H1 (cell line): ENCODE measurements around the gene CDK15. TPM values are rescaled to one million over a fixed set of nuclear protein-coding genes. Genes with fewer than 3 reads are reported as not detected.

ENCODE experiments used
- CTCF ChIA-PET: fragments of 300-600 bp; sonication (Branson Sonifier 250); formaldehyde crosslinking; loops from one replicate; lab custom pipeline; 2021; ENCODE audit not compliant: partially characterized antibody; lab: Charles Lee
- POLR2A ChIA-PET: fragments of 300-600 bp; sonication (Branson Sonifier 250); formaldehyde crosslinking; loops from one replicate; lab custom pipeline; 2021; ENCODE audit warnings: inconsistent platforms; ENCODE audit not compliant: partially characterized antibody; lab: Charles Lee
- DNase-seq, 2 experiments: peaks; one replicate each; pipeline versions ENCODE4 v3.0.0 to v3.0.0-alpha.2; 2010 to 2022; ENCODE audit warnings: low spot score in 2 of 2, low read depth in 1 of 2, mixed read lengths in 1 of 2
- FAIRE-seq: peaks from 2 replicates; lab custom pipeline; 2011; peaks lifted over from hg19 to GRCh38; lab: Jason Lieb, UNC
- H2AFZ ChIP-seq: 2 replicates; pipeline ENCODE4 v1.8.1; 2012; ENCODE audit warnings: low read length, inconsistent platforms
- H2AK5ac ChIP-seq: 2 replicates; pipeline ENCODE4 v1.6.1; 2013; ENCODE audit warnings: low read depth, low read length
- H2BK120ac ChIP-seq: replicated peaks from 2 replicates; pipeline ENCODE3; 2013; ENCODE audit warnings: low read depth, low read length, inconsistent platforms
- H2BK12ac ChIP-seq: 2 replicates; pipeline ENCODE4 v1.6.1; 2013; ENCODE audit warnings: low read depth, low read length
- H2BK15ac ChIP-seq: 2 replicates; pipeline ENCODE4 v1.6.1; 2013; ENCODE audit warnings: low read length
- H2BK20ac ChIP-seq: 2 replicates; pipeline ENCODE4 v1.6.1; 2013; ENCODE audit warnings: low read length
- H2BK5ac ChIP-seq: 2 replicates; pipeline ENCODE4 v1.6.1; 2013; ENCODE audit warnings: low read depth, low read length
- H3K14ac ChIP-seq: 2 replicates; pipeline ENCODE4 v1.6.1; 2013; ENCODE audit warnings: inconsistent platforms; ENCODE audit not compliant: insufficient read length
- H3K18ac ChIP-seq: 2 replicates; pipeline ENCODE4 v1.6.1; 2013; ENCODE audit warnings: low read length; ENCODE audit errors: extremely low read depth
- H3K23ac ChIP-seq: 2 replicates; pipeline ENCODE4 v1.6.1; 2013; ENCODE audit warnings: inconsistent platforms; ENCODE audit not compliant: insufficient read length
- H3K23me2 ChIP-seq: 2 replicates; pipeline ENCODE4 v1.6.1; 2013; ENCODE audit warnings: low read depth, low read length
- H3K27ac ChIP-seq: 2 replicates; pipeline ENCODE4 v1.6.1; 2011; ENCODE audit warnings: low read depth, low read length, inconsistent platforms
- H3K27me3 ChIP-seq, 4 experiments: replicated peaks in 1 of 4; 1 replicate in 1 of 4; 2 replicates in 3 of 4; pipeline versions ENCODE4 v1.6.1 to v1.8.1; 2011 to 2013; ENCODE audit warnings: low read length in 3 of 4, mild to moderate bottlenecking in 3 of 4, inconsistent platforms in 2 of 4, mixed read lengths in 2 of 4, moderate library complexity in 1 of 4; ENCODE audit not compliant: control insufficient read depth in 3 of 4, insufficient read depth in 3 of 4; ENCODE audit errors: extremely low read depth in 1 of 4
- H3K36me3 ChIP-seq, 4 experiments: 2 replicates each; pipeline versions ENCODE4 v1.6.1 to v1.8.1; 2011 to 2013; ENCODE audit warnings: mild to moderate bottlenecking in 4 of 4, low read length in 3 of 4, moderate library complexity in 2 of 4, control low read depth in 1 of 4, inconsistent platforms in 1 of 4; ENCODE audit not compliant: insufficient read depth in 4 of 4, control insufficient read depth in 2 of 4
- H3K4ac ChIP-seq: replicated peaks from 2 replicates; pipeline ENCODE3; 2013; ENCODE audit warnings: low read length, low read depth, mixed read lengths, inconsistent platforms; ENCODE audit not compliant: insufficient read length
- H3K4me1 ChIP-seq, 4 experiments: replicated peaks in 1 of 4; 1 replicate in 1 of 4; 2 replicates in 3 of 4; pipeline versions ENCODE4 v1.6.1 to v1.8.1; 2011 to 2013; ENCODE audit warnings: low read length in 3 of 4, inconsistent platforms in 2 of 4, mixed read lengths in 1 of 4; ENCODE audit not compliant: insufficient read depth in 4 of 4, control insufficient read depth in 3 of 4
- H3K4me2 ChIP-seq, 2 experiments: 2 replicates each; pipeline versions ENCODE4 v1.6.1 to v1.8.1; 2011 to 2013; ENCODE audit warnings: low read depth in 2 of 2, low read length in 2 of 2, control low read depth in 1 of 2, inconsistent platforms in 1 of 2, mild to moderate bottlenecking in 1 of 2; ENCODE audit not compliant: insufficient read depth in 1 of 2
- H3K4me3 ChIP-seq, 4 experiments: fragments of 200-600, 300-600 bp in 1 of 4; sonication (generic), shearing (Covaris generic), sonication (Bioruptor Twin) in 1 of 4; 2 replicates each; pipeline versions ENCODE4 v1.5.1 to v1.8.1; 2011 to 2016; ENCODE audit warnings: low read length in 4 of 4, low read depth in 3 of 4, control low read depth in 2 of 4, inconsistent platforms in 2 of 4, mild to moderate bottlenecking in 2 of 4, mixed read lengths in 1 of 4, moderate library complexity in 1 of 4; ENCODE audit not compliant: insufficient read depth in 2 of 4; ENCODE audit errors: extremely low read depth in 1 of 4
- H3K56ac ChIP-seq: replicated peaks from 2 replicates; pipeline ENCODE3; 2013; ENCODE audit warnings: low read depth, mild to moderate bottlenecking, mixed read lengths, low read length, inconsistent platforms; ENCODE audit not compliant: insufficient read length
- H3K79me1 ChIP-seq: 2 replicates; pipeline ENCODE4 v1.6.1; 2013; ENCODE audit warnings: low read depth, low read length, control low read depth
- H3K79me2 ChIP-seq, 2 experiments: 2 replicates each; pipeline versions ENCODE4 v1.6.1 to v1.8.1; 2012 to 2013; ENCODE audit warnings: low read length in 2 of 2, mild to moderate bottlenecking in 2 of 2, inconsistent platforms in 1 of 2; ENCODE audit not compliant: insufficient read depth in 2 of 2, control insufficient read depth in 1 of 2
- H3K9ac ChIP-seq, 4 experiments: replicated peaks in 1 of 4; 1 replicate in 1 of 4; 2 replicates in 3 of 4; pipeline versions ENCODE4 v1.6.1 to v1.8.1; 2011 to 2013; ENCODE audit warnings: low read depth in 3 of 4, low read length in 3 of 4, control low read depth in 2 of 4, mild to moderate bottlenecking in 2 of 4, moderate library complexity in 2 of 4, inconsistent platforms in 1 of 4; ENCODE audit errors: extremely low read depth in 1 of 4
- H3K9me3 ChIP-seq, 2 experiments: 2 replicates each; pipeline versions ENCODE4 v1.6.1 to v1.8.1; 2012 to 2013; ENCODE audit warnings: mild to moderate bottlenecking in 2 of 2, moderate library complexity in 2 of 2, control low read depth in 1 of 2, inconsistent platforms in 1 of 2, low read depth in 1 of 2, low read length in 1 of 2, mixed read lengths in 1 of 2; ENCODE audit not compliant: insufficient read depth in 2 of 2
- H4K20me1 ChIP-seq, 2 experiments: replicated peaks in 1 of 2; 2 replicates each; pipeline versions ENCODE3 to v1.8.1; 2011 to 2013; ENCODE audit warnings: inconsistent platforms in 2 of 2, low read length in 2 of 2, mild to moderate bottlenecking in 1 of 2; ENCODE audit not compliant: insufficient read depth in 2 of 2, control insufficient read depth in 1 of 2
- H4K5ac ChIP-seq: 2 replicates; pipeline ENCODE4 v1.6.1; 2013; ENCODE audit warnings: low read length, low read depth, mixed read lengths, inconsistent platforms; ENCODE audit not compliant: insufficient read length
- H4K8ac ChIP-seq: 2 replicates; pipeline ENCODE4 v1.8.0; 2013; ENCODE audit warnings: mild to moderate bottlenecking, moderate library complexity, low read length, inconsistent platforms; ENCODE audit not compliant: insufficient read depth; ENCODE audit errors: extremely low read depth
- H4K91ac ChIP-seq: replicated peaks from 2 replicates; pipeline ENCODE3; 2013; ENCODE audit warnings: low read length, mixed read lengths, inconsistent platforms; ENCODE audit not compliant: insufficient read length
- BRCA1 ChIP-seq: IDR thresholded peaks from 2 replicates; pipeline ENCODE4 v1.6.1; 2012; ENCODE audit warnings: low read depth, low read length, improper control_type of control experiment
- CBX8 ChIP-seq: fragments of 300-800, 300-1000 bp; sonication (generic); IDR thresholded peaks from 2 replicates; pipeline ENCODE4 v1.7.1; 2016; ENCODE audit warnings: low read depth, low read length, borderline replicate concordance
- CEBPB ChIP-seq: IDR thresholded peaks from 2 replicates; pipeline ENCODE4 v1.6.1; 2012; ENCODE audit warnings: low read depth, low read length
- EZH2 ChIP-seq: fragments of 200-600 bp; sonication (generic); IDR thresholded peaks from 2 replicates; pipeline ENCODE4 v1.7.1; 2012; ENCODE audit warnings: low read depth, mild to moderate bottlenecking, moderate library complexity, low read length, inconsistent platforms; ENCODE audit not compliant: severe bottlenecking
- KDM1A ChIP-seq: fragments of 200-600, 300-600 bp; sonication (generic); IDR thresholded peaks from 2 replicates; pipeline ENCODE4 v1.7.1; 2016; ENCODE audit warnings: mild to moderate bottlenecking, low read length, borderline replicate concordance
- KDM4A ChIP-seq: IDR thresholded peaks from one replicate; pipeline ENCODE4 v1.7.1; 2012; ENCODE audit warnings: low read depth, mild to moderate bottlenecking, moderate library complexity, low read length, inconsistent platforms; ENCODE audit not compliant: severe bottlenecking
- POU5F1 ChIP-seq: IDR thresholded peaks from 2 replicates; pipeline ENCODE4 v1.6.1; 2011; ENCODE audit warnings: low read depth, mild to moderate bottlenecking, low read length, moderate library complexity
- SP1 ChIP-seq: IDR thresholded peaks from 2 replicates; pipeline ENCODE4 v1.6.1; 2011; ENCODE audit warnings: low read depth, low read length
- SRF ChIP-seq: IDR thresholded peaks from 2 replicates; pipeline ENCODE4 v1.6.1; 2011; ENCODE audit warnings: mild to moderate bottlenecking, low read depth, low read length, moderate library complexity
- ZNF274 ChIP-seq: IDR thresholded peaks from 2 replicates; pipeline ENCODE4 v1.7.0; 2012; ENCODE audit warnings: low read length, borderline replicate concordance; ENCODE audit errors: extremely low read depth
- WGBS, 2 experiments: shearing (Covaris generic) in 1 of 2; methylation state at CpG; one replicate each; pipeline versions ENCODE4 v1.1.6 to v1.1.7; 2013 to 2015; ENCODE audit warnings: low lambda C conversion rate in 2 of 2, mixed read lengths in 2 of 2, inconsistent platforms in 1 of 2, low coverage in 1 of 2, missing lambda C conversion rate in 1 of 2; ENCODE audit not compliant: insufficient replicate concordance in 2 of 2, insufficient coverage in 1 of 2, insufficient read length in 1 of 2; ENCODE audit errors: extremely low coverage in 1 of 2, missing lambda C conversion rate in 1 of 2; 5-methylcytosine and 5-hydroxymethylcytosine counted together
- polyA plus RNA-seq, 7 experiments: library from polyadenylated mRNA; depleted of rRNA in 3 of 7; stranded (reverse) in 5 of 7; unstranded in 2 of 7; fragments of >200 nt in 5 of 7; fragments of 200-250 nt in 2 of 7; gene quantifications; 1 replicate in 5 of 7; 2 replicates in 1 of 7; 4 replicates in 1 of 7; pipeline versions ENCODE4 v1.2.1 to v1.2.3, GENCODE V29; 2011 to 2013; ENCODE audit warnings: missing spikeins in 2 of 7, mixed read lengths in 2 of 7
- total RNA-seq: library from RNA; stranded (reverse); fragmentation: NEBNext Ultra II Directional; extraction: Animal tissue kit (Norgen Biotek cat#: 25700); gene quantifications from 2 replicates; pipeline ENCODE4 v1.2.1, GENCODE V29; 2021
- TF ChIP-seq, protein P1 (sequence below), 3 experiments: IDR thresholded peaks; 1 replicate in 2 of 3; 2 replicates in 1 of 3; pipeline versions ENCODE4 v1.5.1 to v1.6.1; 2011; ENCODE audit warnings: low read length in 3 of 3, mild to moderate bottlenecking in 3 of 3, inconsistent platforms in 2 of 3, low read depth in 1 of 3, moderate library complexity in 1 of 3; ENCODE audit not compliant: insufficient read depth in 1 of 3; ENCODE audit errors: control extremely low read depth in 1 of 3

The CDK15 gene
- total and polyA plus RNA-seq, 2 of the 8 experiments (the other 6 are each of a cell fraction or from before 2014, with no cell fraction given): 0.03 TPM; not detected in 1

DNA sequence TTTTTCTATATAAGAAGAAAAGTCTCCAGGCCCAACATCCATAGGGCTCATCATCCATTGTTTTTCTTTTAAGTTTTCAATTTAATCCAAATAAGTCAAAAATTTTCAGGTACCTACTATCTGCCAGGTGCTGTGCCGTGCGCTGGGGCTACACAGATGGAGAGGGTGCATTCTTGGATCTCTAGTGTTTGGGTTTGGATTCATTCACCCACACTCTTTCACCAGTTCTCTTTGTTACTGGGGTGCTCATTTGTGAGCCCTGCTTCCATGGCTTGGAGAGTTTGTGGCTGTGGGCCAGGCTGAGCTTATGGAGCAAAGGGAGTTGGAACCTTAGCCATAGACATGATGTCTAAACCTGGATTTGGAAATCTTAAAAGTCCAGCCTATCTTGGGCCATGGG lies 51.0 kb downstream of the CDK15 start:
- DNase-seq (no peak), FAIRE-seq (no peak)
- H4K91ac ChIP-seq: peak overlapping the region; percentile 54
- no peak overlapping the region for H4K5ac ChIP-seq
- 0 out of 2 replicates have a peak, but pooled peaks cover 2% of the 10 kb centered on the region for H3K23me2 ChIP-seq
- ChIA-PET POLR2A (interaction anchor here (0.6 to 1.7 kb wide), 2 partner anchors 92 to 335 kb away, joined by 3 to 4 read pairs; no protein-coding TSS in a partner anchor), CTCF (interaction anchor here (1.2 kb wide), 1 partner anchor 30 kb away, joined by 3 read pairs; no protein-coding TSS in a partner anchor)
- no peak overlapping the region for H2BK5ac ChIP-seq
- no peak overlapping the region; a peak in 1 of 4 replicates for H3K4me2 ChIP-seq
- no peaks in the 10 kb centered on the region; a peak in 1 of 7 replicates for H3K27me3 ChIP-seq
- H2BK12ac ChIP-seq: no peak overlapping the region; the same call in 1 of the 2 replicates
- no peak overlapping the region for H3K56ac ChIP-seq
- peak overlapping the region; percentile 51 for H2BK120ac ChIP-seq
- no peak overlapping the region for H3K18ac ChIP-seq
- H3K79me2 ChIP-seq: no peaks in the 10 kb centered on the region
- no peak overlapping the region for H3K23ac ChIP-seq
- 97% methylated on average over 2 of the region's 2 CpGs; no CpG with 5 or more reads in 1 of the 2 experiments for WGBS, 2 experiments
- no peak overlapping the region for H3K27ac ChIP-seq
- no peak overlapping the region for H2AK5ac ChIP-seq
- no peaks in the 10 kb centered on the region for H3K79me1 ChIP-seq
- no peaks in the 10 kb centered on the region for H3K36me3 ChIP-seq
- no peak overlapping the region for H2BK15ac ChIP-seq
- H3K4ac ChIP-seq: peak overlapping the region; percentile 24
- H4K8ac ChIP-seq: no peak overlapping the region
- H2BK20ac ChIP-seq: peak overlapping the region; percentile 36; the same call in 1 of the 2 replicates
- H3K4me1 ChIP-seq: peaks cover 3 to 24% (median 16%) of the 10 kb centered on the region in 4 experiments; a peak in 5 of 7 replicates
- H4K20me1 ChIP-seq: no peaks in the 10 kb centered on the region
- no peak overlapping the region for H3K14ac ChIP-seq
- H2AFZ ChIP-seq: no peak overlapping the region
- H3K9ac ChIP-seq: no peak overlapping the region
- H3K4me3 ChIP-seq: no peak overlapping the region
- H3K9me3 ChIP-seq: no peaks in the 10 kb centered on the region
- TF ChIP-seq KDM1A (no peak), ZNF274 (no peak), BRCA1 (no peak), EZH2 (no peak), SP1 (no peak), KDM4A (no peak), SRF (no peak), CEBPB (no peak), CBX8 (no peak), POU5F1 (no peak)
- TF ChIP-seq, protein P1, sequence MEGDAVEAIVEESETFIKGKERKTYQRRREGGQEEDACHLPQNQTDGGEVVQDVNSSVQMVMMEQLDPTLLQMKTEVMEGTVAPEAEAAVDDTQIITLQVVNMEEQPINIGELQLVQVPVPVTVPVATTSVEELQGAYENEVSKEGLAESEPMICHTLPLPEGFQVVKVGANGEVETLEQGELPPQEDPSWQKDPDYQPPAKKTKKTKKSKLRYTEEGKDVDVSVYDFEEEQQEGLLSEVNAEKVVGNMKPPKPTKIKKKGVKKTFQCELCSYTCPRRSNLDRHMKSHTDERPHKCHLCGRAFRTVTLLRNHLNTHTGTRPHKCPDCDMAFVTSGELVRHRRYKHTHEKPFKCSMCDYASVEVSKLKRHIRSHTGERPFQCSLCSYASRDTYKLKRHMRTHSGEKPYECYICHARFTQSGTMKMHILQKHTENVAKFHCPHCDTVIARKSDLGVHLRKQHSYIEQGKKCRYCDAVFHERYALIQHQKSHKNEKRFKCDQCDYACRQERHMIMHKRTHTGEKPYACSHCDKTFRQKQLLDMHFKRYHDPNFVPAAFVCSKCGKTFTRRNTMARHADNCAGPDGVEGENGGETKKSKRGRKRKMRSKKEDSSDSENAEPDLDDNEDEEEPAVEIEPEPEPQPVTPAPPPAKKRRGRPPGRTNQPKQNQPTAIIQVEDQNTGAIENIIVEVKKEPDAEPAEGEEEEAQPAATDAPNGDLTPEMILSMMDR (IDR thresholded peaks at IDR 0.05; ENCODE audit: control extremely low read depth in 1 of 3, insufficient read depth in 1 of 3, low read depth in 1 of 3, low read length in 3 of 3): no peak
